Smooth muscle cell of the brain vasculature (primary cell): ENCODE results near the gene C1R.
"Not testable (repeated sequence)": the region's sequence is repeated elsewhere in the genome, so short reads cannot be mapped to it uniquely, and the experiment has no call there.

ENCODE experiments used
- DNase-seq: peaks from one replicate; pipeline ENCODE4 v3.0.0-alpha.2; 2012; ENCODE audit warnings: low read depth, low spot score

Gene C1R

DNA sequence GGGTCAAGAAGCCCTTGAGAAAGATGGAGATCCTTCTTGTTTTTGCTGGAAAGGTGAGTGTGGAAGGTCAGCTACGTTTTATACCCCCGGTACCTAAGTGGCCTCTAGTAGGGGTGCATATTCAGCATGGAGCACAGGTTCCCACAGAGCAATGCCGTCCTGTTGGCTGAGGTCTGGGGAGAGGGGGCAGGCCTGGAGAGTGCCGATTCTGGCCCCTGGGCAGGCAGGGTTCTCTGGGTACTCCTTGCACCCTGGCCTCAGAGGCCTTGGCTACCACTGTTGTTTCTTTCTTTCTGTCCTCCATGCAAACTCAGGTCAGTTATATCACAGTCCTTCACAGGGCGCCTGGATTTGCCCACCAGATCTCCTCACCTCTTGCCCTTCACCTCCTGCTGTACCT, 27.9 kb upstream of the C1R start:
- no peak for DNase-seq

DNA sequence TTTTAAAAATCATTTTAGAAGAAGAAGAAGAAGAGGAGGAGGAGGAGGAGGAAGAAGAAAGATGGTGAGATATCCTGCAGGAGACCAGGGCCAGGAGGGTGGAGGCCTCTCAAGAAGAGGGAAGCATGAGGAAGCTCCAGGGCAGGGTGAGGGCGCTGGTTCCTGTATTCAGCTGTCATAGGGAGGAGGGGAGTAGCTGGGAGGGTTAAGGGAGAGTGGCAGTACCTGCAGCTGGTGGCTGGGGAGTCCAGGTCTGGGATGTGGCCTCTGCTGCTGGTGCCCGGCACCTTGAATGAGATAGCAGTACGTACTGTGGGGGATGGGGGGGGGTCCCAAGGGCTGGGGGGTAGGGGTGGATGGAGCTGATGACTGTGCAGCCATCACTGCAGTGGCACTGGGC, 26.6 kb upstream of the C1R start:
- no peak for DNase-seq

DNA sequence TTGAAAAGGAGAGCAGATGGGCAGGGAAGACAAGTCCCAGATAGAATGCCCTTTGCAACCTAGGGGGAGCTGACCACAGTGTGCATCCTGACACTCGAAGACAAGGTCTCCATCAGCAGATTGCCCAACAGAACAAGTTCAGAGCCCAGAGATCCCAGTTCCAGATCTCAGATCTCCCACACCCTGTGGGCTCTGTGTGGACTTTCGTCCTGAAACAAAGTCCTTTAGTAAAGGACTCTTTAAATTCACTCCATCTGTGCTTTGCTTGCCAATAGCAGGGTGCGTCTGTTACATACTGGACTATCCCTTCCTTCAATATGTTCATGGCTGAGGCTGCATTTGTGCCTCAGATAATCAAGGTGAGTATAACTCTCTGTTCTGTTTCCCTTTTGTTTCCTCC, 25.4 kb upstream of the C1R start:
- no peak for DNase-seq

DNA sequence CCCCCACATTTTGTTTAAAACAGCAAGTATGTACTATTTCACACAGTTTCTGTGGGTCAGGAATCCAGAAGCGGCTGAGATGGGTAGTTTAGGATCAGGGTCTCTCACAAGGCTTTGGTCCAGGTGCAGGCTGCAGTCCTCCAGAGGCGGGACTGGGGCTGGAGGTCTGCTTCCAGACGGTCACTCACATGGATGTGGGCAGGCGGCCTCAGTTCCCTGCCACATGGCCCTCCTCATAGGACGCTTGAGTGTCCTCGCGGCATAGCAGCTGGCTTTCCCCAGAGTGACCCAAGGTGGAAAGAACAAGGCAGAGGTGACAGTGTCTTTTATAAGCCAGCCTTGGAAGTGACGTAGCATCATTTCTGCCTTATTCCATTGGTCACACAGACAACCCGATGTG, 24.7 kb upstream of the C1R start:
- no peak for DNase-seq

DNA sequence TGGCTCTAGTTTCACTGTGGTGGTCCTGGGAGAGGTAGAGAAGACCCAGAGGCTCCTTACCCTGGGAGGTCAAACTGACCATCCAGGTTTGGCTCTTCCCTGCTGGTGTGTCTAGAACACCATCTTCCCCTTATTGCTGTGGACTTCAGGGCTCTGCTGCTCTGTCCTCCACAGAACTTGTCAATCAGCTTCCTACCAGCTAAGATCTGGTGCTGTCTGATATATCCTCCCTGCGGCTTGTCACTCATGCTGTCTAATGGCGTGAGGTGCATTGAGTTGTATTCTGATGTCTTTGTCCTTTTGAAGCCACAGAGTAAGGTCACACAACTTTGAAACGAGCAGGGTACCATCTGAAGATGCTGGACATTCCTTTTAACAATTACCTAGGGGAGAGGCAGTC, 24.0 kb upstream of the C1R start:
- DNase-seq: no peak

DNA sequence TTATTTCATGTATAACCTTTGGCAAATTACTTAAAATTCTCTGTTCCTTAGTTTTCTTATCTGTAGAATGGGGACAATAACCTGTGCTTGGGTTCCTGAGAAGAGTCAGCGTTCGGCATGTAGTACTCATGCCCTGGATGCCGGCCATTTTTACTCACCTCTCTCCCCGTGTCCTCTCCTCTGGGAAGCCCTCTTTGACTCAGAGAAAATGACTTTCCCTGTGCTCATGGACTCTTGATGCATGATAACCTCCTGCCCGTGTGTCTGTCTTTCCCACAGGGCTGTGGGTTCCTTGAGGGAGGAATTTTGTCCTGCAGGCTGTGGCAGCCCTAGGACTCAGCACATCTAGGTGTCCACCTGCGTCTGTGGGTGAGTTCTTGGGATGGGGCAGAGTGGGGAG, 22.6 kb upstream of the C1R start:
- DNase-seq: no peak

DNA sequence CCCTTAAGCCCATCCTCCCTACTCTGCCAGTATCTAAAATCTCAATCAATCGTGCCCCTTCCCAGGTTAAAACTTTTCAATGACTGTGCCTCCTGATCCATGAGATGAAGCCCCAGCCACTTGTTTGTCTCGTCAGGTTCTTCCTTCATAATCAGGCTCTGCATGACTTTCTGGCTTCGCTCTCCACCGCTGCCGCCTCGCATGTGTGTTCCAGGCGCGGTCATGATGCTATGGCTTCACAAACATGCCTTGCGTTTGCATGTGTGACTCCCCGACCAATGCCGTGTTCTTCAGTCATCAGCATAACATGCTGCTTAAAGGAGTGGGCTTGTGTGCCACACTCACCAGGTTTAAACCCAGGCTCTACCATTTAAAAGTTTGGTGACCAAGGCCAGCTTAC, 21.8 kb upstream of the C1R start:
- DNase-seq: no peak

DNA sequence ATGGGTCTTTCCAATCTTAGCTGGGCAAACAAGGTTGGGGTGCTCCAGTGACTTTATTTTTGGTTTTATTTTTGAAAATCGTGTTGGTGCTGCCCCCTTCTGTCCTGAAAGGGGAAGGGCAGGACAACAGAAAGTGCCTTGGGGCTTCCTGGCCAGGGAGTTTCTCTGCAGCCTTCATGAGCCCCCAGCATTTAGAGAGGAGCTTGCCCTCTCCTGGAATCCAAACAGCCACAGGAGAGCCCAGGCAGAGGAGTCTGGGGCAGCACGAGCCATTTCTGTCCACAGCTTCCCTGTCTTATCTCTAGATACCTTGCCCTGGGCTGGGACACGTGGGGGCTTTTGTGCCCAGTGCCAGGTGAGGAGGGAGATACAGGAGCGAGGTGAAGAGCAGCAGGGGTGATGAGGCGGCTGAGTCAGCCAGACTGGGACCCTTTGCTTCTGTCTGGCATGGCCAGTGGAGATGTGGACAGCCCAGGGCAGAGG, 21.2 kb upstream of the C1R start:
- no peak for DNase-seq

DNA sequence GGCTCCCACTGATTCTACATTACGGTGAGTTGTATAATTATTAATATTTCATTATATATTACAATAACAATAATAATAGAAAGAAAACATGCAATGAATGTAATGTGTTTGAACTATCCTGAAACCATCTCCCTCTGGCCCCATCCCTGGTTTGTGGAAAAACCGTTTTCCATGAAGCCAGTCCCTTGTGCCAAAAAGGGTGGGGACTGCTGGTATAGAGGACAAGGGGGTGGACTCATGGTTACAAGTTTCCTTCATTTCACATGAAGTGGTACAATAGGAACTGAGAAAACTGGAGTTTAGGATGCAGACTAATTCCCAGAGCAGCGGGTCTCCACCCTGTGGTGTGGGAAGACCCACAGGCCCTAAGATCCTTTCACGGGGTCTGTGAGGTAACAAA, 19.8 kb upstream of the C1R start:
- DNase-seq: no peak

DNA sequence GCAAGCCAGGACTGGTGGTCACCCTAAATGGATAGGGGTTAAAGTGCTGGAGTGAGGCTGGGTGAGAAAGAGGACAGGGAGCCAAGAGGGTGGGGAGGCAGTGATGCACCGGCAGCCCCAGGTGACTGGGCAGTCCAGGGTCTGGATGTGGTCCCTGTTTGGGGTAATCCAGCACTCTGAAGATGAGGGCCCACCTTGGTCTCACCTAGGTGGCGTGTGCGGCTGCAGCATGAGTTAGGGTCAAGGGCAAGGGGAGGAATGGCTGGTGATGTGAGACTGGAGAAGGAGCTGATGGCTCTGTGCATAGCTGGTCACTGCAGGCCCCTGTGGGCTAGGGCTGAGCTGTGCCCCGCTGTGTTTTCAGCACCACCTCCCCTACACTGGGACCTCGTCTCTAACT, 18.4 kb upstream of the C1R start:
- no peak for DNase-seq

DNA sequence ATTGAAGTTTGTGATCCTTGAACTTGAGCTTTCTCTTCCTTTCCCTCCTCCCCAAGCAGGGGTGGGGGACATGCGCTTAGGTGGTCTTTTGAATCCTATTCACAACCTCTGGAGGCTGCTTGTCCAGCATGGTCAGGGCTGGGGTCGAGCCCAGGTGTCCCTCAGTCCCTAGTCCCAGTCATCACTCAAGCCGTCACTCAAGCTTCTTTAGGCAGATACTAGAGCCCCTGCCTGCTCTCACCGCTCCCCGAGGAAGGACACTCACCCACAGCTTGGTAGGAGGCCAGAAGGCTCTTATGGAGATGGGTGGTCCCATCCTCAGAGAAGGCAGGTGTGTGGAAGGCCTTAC, 17.3 kb upstream of the C1R start:
- no peak for DNase-seq

DNA sequence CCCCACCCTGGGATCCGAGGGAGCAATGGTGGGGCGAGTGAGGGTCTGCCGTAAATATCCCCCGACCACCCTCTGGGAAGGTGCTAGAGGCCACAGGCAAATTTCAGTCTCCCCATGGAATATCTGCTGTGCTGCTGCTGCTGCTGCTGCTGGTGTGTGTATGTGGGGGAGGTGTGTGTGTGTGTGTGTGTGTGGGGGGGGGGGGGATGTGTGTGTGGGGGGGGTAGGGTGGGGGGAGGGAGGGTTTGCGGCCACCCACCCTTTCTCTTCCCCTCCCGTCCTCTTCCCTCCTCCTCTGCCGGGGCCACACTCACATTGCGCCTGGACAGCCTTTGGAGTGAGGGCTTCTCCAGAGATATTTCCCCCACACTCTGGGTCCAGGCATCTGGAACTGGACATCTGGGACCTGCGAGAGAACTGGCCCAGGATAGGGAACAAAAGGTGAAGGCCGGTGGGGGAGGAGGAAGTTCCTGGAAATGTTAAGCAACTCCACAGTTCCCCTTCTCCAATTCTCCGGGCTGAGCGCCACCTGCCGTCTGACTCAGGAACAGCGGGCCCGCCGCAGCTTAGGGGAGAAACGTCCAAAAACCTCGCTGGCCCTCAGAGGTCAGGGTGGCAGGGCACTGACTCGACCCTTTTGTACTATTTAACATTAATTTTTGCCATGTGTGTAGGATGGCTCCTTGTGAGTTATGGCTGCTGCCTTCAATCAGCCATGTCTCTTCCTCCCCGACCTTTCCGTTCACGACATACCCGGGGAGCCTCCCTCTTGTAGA, 16.7 kb upstream of the C1R start, which contains the start of gene C1RL:
TSS of gene C1RL (minus strand) at position 419 of the 776 bp plus-strand sequence. CDS start at position 385, 34 bp downstream.
- DNase-seq: peak; percentile 72

DNA sequence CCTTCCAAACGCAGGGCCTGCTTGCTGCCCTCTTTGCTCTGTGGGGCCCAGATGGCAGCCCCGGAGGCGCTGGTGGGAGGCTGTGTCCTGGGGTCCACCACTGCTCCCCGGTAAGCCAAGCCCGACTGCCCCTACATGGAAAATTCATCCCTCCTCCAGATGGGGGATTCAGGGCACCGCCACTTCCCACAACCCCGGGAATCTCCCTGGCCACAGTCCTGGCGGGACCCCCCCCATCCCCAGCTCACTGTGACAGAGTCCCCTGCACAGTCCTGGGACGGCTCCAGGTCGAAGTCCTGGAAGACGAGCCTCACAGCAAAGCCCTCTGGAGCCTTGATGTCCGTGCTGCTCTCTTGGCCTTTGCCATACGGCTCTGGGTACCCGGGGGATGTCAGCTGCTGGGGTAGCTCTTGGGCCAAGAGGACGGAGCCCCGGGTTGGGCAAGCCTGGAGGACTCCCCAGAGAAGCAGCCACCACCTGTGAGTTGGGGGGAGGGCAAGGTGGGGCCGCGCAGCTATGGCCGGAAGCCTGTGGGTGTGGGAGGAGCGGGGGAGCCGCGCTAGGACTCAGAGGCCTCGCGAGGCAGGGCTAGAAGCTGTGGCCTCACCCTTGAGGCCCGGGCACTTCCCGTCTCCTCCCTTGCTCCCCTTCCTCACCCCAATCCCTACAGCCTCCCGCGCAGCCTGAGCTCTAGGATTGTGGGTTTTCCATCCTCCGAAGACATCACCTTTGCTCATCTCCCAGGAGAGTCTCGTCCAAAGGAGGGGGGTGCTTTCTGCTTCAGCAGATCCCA, 16.0 kb upstream of the C1R start:
- no peak for DNase-seq

DNA sequence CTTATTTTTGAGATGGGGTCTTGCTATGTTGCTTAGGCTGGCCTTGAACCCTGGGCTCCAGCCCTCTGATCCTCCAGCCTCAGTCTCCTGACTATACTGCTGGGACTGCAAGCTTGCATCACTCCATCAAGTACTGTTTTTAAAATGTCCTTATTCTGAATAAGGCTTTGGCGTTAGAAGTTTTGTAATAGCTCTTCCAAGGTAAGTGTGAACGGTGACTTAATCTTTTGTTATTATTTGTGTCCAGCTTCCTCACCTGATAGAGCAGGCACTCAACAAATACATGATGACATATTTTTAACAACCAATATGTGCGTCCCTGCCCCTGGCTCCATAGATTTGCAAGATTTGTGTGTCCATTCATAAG, 15.4 kb upstream of the C1R start:
- no peak for DNase-seq

DNA sequence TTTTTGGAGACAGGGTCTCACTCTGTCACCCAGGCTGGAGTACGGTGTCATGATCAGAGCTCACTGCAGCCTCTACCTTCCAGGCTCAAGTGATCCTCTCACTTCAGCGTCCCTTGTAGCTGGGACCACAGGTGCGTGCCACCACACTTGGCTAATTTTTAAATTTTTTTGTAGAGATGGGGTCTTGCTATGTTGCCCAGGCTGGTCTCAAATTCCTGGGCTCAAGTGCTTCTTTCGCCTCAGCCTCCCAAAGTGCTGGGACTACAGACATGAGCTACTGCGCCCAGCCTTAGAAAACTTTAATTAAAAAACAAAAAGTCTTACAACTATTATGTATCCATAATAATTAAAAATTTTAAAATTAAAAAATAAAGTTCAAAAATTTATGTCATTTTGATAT, 14.9 kb upstream of the C1R start:
- DNase-seq: not testable (repeated sequence)

DNA sequence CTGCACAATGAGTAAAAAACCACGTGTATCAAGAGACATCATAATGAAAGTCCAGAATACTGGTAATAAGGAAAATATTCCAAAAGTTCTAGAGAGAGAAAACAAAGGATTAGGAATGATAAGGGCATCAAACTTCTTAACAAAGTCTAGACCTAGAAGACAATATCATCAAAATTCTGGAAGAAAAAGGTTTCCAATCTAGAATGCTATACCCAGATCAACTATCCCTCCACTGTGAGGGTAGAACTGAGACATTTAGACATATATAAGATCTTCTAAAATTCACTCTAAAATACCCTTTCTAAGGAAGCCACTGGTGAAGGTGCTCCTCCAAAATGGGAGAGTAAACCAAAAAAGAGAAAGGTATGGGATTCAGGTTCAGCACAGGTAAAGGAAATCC, 13.8 kb upstream of the C1R start:
- no peak for DNase-seq

DNA sequence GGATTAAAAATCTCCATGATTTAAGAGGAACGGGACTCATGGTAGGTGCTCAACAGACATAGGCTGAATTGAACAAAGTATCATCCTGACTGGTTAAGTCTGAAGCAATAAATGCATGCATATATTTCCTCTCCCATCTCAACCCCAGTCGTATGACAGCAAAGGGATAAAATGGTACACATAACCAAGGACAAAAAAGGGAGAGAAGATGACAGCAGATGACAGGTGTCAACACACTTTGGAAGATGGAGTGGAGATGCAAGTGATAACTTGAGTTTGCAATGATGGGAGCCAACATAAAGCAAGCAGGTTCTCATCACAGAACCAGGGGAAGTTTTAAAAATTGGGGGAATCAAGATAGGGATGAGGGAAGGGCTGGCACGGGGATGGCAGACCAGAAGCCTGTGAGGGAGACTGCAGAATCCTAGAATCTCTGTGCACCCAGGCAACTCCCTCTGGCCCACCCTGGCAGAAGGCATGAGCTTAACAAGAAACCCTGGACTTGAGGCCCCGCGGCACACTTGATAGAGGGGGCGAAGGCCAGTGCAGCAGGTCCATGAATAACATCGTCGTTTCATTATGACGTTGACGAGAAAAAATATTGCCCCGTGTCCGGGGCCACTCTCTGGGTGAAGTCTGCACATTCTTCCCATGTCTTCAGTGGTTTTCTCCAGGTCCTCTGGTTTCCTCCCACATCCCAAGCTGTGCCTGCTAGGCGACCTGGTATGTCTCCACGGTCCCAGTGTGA, 11.8 kb upstream of the C1R start:
- DNase-seq: no peak

DNA sequence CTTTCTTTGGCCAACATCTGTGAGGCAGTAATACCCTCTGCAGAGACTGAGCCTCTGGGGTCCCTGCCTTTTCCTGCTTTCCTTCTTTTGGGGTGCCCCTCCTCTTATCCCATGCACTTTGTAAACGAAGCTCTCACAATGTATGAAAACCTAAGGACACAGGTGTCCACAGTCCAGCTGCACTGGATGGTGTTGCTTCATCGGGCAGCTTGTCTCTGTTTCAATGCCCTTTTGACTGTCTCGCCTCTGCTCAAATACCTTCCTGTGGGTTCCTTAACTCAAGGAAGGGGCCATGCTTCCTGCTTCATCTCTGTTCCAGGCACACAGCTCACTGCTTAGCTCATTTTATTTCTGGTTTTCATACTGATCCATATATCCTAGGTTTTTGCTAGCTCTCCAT, 10.3 kb upstream of the C1R start:
- DNase-seq: no peak

DNA sequence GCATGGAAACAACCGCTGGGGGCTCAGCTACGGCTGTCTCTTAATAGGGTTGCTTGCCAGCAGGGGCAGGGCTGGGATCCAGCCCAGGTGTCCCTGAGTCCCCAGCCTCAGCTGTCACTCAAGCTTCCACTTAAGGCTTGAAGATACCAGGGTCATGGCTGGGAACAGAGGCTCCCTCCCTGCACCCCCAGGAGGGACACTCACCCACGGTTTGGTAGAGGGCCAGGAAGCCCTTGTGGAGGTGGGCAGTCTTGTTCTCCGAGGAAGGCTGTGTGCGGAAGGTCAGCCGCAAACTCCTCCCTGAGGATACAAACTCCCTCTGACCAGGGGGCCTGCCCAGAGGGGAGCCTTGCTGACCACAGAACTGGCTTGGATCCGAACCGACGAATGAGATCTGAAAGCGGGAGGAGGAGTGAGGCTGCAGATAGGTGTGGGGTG, 9.5 kb upstream of the C1R start:
- DNase-seq: no peak

DNA sequence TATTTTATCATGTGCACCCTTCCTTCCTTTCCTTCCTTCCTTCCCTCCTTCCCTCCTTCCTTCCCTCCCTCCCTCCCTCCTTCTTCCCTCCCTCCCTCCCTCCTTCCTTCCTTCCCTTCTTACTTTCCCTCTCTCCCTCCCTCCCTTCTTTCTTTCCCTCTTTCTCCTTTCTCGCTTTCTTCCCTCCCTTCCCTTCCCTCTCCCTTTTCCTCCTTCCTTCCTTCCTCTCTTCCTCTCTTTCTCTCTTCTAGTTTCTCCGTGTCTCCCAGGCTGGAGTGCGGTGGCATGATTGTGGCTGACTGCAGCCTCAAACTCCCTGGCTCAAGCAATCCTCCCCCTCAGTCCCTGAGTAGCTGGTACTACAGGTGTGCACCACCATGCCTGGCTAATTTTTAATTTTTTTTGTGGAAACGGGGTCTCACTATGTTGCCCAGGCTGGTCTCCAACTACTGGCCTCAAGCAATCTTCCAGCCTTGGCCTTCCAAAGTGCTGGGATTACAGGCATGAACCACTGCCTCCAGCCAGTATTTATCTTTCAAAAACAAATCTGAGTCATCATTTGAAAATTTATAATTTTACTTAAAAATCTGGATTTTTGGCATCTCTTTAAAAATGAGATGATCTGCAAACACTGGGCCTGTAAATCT, 8.9 kb upstream of the C1R start:
- no peak for DNase-seq

DNA sequence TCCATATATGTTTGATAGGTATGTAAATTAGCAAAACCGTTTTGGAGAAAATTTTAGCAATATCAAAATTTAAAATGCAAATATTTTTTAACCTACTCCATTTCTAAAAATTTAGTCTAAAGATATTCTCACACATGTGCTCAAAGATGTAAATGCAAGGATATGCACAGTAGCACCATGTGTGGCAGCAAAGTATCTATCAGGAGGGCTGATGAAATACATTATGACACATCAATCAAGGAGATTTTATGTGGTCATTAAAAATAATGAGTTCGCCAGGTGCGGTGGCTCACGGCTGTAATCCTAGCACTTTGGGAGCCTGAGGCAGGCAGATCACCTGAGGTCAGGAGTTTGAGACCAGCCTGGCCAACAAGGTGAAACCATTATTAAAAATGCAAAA, 8.0 kb upstream of the C1R start:
- DNase-seq: no peak
